Bone marrow (tissue), 2 donors: ENCODE measurements around the gene MDH1B.
"Not testable (repeated sequence)": the region's sequence is repeated elsewhere in the genome, so short reads cannot be mapped to it uniquely, and the experiment has no call there.

Experiments
- DNase-seq, 2 donors: peaks; one replicate each; lab custom pipeline; 2025; lab: John Stamatoyannopoulos, UW

MDH1B gene

DNA sequence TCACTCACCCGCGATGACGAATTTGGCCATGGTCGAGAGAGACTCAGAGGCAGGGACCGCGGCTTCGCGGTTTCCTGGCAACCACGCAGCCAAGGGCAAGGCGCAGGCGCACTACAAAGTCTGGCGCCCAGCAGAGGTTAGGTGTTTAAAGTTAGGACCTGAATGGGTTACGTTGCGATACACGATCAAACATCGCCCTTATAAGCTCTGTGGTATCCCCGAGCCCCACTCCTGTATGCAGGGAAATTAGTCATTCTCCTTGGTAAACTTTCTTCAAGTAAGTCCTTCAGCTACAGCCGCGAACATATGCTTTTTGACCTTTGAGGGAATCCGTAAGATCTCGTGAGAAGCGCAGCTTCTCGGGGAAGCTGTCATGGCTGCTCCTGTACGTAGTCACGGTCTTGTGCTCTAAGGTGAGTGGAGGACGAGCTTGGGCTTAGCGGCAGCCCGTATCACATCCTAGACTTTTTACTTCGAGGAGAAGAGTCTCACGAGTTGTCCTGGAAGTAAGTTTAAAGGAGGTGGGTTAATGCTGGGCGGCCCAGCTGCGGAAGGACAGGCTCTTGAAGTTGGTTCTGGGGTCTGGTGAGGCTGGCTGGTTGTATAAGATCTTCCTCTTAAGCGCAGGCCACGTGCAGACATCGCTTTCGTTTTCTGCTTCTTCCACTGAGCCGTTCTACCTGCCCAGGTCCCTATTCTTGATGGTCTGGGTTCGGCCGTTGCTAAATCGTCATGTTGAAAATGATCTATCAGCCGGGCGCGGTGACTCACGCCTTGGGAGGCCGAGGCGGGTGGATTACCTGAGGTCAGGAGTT is at the start of gene MDH1B, which contains the start of gene FASTKD2:
MDH1B (minus strand) TSS at position 87 of the 815 bp plus-strand sequence; CDS start at position 30, 57 bp downstream.
FASTKD2 (plus strand) TSS at position 365 of the 815 bp plus-strand sequence. CDS start 1,088 bp downstream, outside the sequence.
- DNase-seq, result peak; percentile 83 to 87

DNA sequence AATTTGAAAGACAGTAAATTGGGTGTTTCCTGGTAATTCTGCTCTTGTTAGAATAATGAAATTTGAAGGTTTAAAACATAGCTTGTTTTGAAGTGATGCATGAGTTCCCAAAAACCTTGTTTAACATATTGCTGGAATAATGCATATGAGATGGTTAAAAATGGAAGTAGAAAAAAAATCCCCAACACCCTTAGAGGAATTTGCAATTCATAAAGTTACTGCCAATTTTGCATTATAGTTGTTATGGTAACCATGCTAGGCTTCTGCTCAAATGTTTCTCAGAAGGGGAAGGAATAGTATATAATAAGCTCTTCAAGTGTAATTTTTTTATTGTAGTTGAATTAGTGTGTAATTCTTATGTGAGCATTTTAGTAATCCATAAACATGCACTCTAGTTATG is 49.4 kb upstream of the MDH1B start:
- no peak for DNase-seq

DNA sequence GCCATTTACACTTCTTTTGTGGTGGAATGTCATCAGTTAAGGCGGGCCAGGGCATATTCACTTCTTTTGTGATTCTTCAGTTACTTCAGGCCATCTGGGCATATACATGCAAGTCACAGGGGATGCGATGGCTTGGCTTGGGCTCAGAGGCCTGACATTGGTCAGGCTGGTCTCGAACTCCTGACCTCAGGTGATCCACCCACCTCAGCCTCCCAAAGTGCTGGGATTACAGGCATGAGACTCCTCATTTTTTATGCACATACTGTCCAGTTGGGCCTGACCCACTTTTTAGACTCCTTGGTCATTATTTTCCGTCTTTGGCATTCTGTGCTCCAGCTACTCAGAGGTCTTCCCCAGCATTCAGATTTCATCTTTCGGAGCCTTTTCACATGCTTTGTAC is 47.3 kb upstream of the MDH1B start:
- not testable (repeated sequence) for DNase-seq

DNA sequence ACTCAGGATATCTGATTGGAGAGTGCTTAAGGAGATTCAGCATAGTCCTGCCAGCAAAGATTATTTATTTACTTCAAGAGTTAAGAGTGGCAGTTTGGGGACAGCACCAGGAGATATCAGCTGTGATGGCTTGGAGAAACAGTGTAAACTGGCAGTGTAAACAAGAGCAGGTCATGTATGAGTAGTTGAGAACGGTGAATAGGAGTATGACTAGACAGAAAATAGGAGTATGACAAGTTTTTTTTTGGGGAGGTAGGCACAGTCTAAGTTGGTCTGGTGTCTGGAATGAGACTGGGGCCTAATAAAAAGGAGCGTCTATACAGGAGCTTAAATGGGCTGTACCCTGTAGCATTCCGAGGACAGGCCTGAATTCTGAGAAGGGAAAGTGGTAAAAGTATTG is 42.5 kb upstream of the MDH1B start:
- DNase-seq, result not testable (repeated sequence)

DNA sequence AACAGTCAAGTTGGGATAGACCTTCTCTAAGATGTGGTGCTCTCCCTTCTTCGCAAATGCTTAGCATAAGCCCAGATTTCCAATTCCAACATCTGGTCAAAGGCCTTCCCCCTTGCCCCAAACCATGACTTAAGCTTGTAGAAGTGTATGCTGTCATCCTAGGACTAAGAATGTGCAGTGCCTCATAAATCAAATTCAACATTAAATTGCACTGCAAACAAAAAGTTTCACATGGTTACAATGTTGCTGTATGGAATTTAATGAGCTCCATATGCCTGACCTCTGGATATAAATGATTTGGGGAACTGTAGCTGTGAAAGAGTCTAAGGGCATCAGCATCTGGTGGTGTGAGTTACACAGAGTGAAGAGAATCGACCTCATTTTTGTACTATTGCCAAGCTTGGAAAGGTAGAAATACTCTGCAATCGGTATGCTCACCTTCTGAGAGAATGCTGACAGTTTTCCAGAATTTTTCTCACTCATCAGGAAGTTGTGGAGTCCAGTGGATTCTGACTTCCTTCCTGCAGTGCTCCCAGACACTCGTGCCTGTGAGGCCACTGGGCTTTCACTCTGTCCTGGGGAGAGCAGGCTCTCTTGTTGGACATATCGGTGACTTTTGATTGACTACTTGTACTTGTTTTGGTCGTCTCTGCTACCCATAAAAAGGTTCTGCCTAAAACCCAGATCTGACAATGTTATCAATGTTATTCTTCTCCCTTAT is 40.9 kb upstream of the MDH1B start:
- no peak for DNase-seq

DNA sequence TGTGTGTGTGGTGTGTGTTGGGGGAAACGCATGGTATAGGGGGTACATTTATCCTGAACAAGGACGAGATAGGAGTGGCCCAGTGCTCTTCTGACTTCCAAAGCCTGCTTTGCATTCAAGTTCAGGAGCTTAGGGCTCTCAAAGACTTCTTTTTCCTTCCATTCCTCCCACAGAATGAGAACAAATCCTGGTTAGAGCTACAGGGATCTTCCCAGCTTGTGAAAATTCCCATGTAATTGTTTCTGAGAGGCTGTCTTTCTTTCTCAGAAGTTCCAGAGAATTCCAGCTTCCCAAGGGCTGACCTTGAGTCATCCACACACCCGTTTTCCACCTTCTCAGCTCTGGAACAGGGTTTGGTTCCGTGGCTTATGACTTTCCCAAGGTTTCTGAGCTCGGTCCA is 39.2 kb upstream of the MDH1B start:
- no peak for DNase-seq

DNA sequence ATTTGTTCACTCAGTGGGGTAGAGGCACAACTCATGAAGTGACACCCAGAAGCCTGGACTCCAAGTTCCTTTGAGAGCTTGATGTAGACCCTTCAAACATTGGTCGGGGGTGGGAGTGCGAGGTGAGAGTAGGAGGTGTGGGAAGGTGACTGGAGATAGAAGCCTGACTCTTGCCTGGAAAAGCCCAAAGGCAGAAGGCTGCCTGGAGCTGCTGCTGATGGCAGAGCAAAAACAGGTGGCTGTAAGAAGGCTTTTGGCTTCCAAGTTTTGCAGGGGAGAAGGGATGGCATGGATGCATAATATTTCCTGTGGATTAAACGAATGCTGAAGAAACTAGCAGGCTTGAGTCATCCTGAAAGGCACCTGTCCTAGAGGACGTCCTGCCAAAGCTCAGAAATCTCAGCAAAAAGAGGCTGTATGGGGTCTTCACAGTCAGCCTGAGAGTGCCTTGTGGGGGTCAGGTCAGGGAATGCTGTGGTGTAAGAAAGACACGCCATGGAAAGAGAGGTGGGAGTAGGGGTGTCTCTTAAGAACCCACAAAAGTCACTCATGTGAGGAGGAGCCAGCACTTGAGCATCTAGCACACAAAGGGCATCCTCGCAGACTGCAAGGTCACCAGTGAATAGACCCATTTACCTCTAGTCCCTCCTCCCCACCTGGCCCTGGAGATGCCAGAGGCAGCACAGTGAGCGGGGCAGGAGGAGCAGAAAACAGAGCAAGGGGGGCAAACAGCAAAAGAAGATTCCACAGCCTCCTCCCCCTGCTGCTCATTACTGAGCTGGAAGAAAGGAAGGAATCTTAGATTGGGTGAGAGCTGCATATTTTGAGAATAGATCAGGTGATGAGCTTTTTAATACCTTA is 37.8 kb upstream of the MDH1B start:
- no peak for DNase-seq

DNA sequence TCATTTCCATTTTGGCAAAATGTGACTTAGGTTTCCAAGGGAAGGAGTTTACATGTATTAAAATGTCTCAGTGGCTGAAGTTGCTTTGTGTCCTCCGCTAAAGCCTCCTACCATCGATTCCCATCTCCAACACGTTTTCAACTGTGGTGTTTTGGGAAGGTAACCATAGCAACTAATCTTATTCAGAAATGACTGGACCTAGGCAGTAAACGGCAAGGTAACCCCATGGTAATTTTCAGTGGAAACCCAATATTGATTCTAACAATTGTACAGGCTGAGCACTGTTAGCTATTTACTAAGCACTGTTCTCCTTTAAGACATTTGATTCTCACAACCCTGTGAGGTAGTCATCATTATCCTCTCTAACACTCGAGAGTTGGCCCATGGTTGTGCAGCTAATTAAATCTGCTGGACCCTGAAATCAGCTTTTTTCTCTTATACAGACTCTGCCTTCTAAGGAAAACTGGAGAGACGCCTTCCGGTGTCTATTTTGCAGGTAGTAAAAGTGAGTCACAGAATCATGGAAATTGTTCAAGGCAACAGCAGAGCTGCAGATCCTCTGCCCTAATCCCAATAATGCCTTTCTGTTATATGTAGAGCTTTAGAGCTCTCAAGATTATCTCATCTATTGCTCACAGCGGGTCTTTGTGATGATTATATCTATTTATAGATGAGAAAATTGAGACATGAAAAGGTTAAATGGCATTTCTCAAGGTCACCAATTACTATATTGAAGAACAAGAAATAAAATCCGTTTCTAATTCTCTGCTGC is 36.5 kb upstream of the MDH1B start:
- no peak for DNase-seq

DNA sequence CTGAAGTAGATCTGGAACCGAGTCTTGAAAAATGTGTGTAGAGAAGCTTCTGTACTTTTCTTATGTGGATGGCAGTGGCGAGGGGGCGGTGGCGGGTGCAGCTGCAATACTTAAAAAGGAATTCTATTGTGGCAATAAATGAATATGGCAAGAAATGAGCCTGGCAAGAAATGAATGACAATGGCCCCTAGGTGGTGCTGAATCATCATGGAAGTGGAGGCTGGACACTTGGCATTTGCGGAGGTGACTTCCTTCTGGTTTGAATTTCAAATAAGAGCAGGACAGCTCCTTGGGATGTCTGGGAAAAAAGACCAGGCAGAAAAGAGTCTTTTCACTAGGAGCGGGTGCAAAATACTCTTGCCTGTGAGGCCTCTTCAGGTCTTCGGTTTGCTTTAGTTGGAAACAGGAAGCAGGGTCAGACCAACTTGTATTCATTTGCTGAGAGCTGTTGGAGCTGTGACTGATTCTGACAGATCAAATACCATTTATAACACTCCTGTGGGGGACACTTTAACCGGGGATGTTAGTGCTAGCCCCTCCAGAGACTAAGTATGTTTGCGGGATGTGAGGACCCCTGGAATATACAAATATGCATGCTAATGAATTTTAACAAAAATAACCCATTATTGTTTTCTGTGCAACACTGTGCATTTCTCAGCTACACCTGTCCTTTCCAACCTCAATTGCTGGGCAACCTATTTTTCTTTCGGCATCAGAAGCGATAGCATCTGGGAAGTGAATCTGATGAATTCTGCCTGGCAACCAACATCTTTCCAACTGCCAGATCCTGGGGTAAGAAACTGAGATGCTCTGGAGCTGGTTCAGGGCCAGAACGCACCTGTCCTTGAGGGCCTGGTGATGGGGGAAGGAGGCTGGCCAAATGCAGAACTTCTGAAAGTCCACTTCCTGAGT is 35.6 kb upstream of the MDH1B start:
- DNase-seq, result peak; percentile 19 to 28

DNA sequence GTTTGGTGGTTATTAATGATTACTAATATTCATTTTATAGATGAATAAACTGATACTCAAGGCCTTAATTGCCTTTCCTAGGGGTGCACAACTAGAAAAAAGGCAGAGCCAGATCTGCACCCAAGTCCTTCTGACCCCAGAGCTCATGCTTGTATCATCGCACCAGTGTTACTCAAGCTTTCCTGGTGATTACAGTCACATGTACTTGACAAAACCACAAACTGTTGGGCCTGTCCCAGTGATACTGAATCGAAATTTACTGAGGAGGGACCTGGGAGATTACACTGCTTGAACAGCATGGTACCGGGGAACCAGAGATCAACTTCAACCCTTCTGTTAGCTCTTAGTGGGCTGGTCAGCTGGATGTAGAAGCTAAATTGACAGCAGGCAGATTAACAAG is 34.0 kb upstream of the MDH1B start:
- no peak for DNase-seq

DNA sequence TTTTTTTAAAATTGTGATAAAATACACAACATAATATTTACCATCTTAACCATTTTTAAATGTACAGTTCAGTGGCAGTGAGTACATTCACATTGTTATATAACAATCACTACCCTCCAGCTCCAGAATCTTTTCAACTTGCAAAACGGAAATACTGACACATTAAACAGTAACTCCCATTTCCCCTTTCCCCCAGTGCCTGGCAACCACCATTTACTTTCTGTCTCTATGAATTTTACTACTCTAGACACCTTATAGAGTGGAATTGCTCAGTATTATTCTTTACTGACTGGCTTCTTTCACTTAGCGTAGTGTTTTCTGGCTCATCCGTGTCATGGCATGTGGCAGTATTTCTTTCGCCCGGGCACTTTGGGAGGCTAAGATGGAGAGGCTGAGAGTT is 32.9 kb upstream of the MDH1B start:
- DNase-seq, result peak in 1 of 2 donors; percentile 64

DNA sequence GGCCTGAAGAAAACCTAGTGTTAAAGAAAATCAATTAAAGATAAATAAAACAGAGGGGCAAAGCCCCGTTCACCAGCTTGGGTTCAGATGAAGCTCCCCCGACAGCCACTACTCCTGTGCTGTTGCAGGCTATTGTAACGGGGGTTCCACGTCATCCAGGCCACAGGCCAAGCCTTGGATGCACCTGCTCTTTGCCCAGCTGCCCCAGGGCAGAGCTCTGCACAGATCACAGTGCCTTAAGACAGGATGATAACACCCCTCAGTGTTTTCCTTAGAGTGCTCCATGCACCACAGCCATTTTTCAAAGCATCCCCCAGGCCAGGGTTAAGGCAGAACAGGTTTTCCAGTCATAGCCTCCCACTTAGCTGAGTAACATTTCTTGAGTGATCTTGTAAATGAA is 32.2 kb upstream of the MDH1B start:
- DNase-seq, result no peak

DNA sequence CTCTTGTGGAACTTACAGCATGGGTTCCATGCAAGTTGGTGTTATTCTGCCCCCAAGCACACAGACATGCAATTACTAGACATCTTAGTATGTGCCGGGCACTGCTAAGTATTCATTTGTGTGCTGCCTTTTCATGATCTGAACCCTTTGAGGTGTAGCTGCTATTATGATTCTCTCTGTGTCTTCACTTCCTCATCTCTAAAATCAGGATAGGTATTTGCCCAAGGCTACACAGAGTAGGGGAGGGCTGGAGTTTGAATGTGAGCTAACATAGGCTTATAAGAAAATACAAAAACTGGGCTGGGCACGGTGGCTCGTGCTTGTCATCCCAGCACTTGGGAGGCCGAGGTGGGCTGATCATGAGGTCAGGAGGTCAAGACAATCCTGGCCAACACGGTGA is 27.5 kb upstream of the MDH1B start:
- DNase-seq, result no peak

DNA sequence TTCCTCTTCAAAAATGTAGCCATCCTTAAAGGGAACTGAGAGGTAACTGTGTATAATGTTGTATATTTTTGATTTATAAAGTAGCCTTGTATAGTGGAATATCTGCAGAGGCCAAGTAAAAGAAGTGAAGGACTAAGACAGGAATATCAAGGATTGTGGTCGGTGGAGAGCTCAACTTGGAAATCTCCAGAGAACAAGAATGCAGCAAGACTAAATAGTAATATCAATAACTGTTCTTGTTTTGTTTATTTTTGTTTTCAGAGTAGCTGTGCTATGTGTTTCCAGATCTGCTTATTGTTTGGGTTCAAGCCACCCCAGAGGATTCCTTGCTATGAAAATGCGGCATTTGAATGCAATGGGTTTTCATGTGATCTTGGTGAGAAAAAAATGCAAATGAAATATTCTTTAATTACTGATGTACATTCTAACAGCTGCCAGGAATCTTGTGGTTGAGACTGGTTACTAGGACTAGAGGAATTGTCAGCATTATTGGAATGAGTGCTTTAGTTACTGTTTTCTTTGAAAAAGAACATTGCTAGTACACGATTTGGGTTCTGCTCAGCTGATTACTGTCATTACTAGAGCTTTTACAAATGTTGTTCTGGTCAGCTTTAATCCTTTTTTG is 25.3 kb upstream of the MDH1B start:
- no peak for DNase-seq

DNA sequence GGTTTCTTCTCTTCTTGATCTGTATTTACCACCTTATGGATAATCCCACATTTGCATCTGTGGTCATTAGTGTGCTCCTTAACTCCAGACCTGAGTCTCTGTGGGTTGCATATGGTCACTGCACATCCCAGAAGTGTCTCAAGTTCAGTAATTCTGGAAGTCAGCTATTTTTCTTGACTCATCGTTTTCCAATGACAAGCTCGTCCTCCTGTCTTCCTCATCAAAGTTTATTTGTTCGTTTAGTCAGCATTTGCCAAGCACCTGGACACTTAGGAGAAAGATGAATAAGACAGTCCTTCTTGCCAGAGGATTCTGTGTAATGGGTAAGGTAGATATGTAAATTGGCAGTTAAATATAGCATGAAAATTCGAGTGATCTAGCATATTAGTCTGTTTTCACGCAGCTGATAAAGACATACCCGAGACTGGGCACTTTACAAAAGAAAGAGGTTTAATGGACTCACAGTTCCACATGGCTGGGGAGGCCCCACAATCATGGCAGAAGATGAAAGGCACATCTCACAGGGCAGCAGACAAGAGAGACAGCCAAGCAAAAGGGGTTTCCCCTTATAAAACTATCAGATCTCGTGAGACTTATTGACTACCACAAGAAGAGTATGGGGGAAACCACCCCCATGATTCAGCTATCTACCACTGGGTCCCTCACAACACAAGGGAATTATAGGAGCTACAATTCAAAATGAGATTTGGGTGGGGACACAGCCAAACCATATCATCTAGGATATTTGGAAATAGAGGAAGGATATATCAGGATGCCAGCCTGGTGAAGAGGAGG is 19.6 kb upstream of the MDH1B start:
- no peak for DNase-seq

DNA sequence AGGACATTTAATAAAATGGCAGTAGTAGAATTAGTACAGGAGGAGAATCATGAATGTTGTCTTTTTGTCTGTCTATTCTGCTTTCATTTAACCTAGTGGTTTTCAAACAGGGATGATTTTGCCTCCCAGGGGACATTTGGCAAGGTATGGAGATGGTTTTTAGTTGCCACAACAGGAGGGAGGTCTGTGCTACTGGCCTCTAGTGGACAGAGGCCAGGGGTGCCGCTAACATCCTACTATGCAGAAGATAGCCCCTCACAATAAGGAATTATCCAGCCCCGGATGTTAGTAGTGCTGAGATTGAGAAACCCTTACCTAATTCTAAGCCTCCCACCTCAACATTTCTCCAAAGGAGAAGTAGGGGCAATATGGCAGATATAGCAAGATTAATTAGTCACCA is 18.6 kb upstream of the MDH1B start:
- no peak for DNase-seq

DNA sequence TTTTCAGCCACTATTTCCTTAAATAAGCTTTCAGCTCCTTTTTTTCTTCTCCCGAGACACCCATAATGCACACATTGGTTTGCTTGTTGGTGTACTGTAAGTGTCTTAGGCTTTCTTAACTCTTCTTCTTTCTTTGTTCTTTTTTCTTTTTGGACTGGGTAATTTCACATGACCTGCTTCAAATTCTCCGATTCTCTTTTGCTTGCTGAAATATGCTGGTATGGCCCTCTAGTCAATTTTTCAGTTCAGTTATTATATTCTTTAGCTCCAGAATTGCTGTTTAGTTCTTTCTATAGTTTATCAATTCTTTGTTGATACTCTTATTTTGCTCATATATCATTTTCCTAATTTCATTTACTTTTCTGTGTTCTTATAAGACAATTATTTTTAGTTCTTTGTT is 15.5 kb upstream of the MDH1B start:
- no peak for DNase-seq

DNA sequence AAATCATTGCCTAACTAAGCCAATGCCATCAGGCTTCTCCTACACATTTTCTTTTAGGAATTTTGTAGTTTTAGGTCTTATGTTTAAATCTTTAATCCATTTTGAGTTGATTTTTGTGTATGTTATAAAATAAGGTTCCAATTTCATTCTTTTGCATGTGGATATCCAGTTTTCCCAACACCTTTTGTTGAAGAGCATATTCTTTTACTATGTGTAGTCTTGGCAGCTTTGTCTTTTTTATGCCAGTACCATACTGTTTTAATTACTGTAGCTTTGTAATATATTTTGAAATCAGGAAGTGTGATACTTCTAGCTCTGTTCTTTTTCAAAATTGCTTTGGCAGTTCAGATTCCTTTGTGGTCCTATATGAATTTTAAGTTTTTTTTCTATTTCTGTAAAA is 11.3 kb upstream of the MDH1B start:
- DNase-seq, result no peak

DNA sequence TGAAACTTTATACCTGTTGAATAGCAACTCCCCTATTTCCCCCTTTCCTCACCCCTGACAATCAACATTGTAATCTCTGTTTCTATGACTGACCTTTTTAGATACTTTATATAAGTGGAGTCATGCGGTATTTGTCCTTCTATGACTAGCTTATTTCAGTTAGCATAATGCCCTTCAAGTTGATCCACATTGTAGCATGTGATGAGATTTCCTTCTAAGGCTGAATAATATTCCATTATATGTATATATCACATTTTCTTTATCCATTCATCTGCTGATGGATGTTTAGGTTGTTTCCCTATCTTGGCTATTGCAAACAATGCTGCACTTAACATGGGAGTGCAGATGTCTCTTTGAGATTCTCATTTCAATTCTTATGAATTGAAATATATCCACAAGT is 9.7 kb upstream of the MDH1B start:
- no peak for DNase-seq
